Activated T-cell treated with anti-CD3 and anti-CD28 coated beads, Interleukin-2, amount 50 U/mL, for 4 hours (primary cell): Measurements from ENCODE around the gene GPR176. TPM values are rescaled to one million over a fixed set of nuclear protein-coding genes. Genes with fewer than 3 reads are reported as not detected.

Experiments
- ATAC-seq, 2 donors: fragments of 200-7000 bp; cut with Tn5 transposase; one replicate each; pipeline ENCODE4 v1.10.0; 2021
- DNase-seq: peaks from one replicate; pipeline ENCODE4 v3.0.0-alpha.2; 2020
- H3K27me3 Mint-ChIP-seq: one replicate; pipeline ENCODE4 v1.8.0; 2021; ENCODE audit warnings: low read depth, mixed read lengths
- H3K36me3 Mint-ChIP-seq: one replicate; pipeline ENCODE4 v1.8.0; 2022; ENCODE audit warnings: mixed read lengths; ENCODE audit not compliant: insufficient read depth
- H3K4me1 Mint-ChIP-seq: one replicate; pipeline ENCODE4 v1.8.0; 2021; ENCODE audit warnings: low read depth, mixed read lengths
- H3K4me3 Mint-ChIP-seq: one replicate; pipeline ENCODE4 v1.8.0; 2021; ENCODE audit warnings: mild to moderate bottlenecking, moderate library complexity, mixed read lengths
- H3K9me3 Mint-ChIP-seq: one replicate; pipeline ENCODE4 v1.8.0; 2021; ENCODE audit warnings: mixed read lengths
- total RNA-seq, 3 donors: library from RNA; stranded (reverse); gene quantifications; one replicate each; pipeline ENCODE4 v1.2.1, GENCODE V29; 2021

The GPR176 gene
- total RNA-seq, 3 donors from 2014 or later = 0.13 to 0.19 (median 0.13) TPM

DNA sequence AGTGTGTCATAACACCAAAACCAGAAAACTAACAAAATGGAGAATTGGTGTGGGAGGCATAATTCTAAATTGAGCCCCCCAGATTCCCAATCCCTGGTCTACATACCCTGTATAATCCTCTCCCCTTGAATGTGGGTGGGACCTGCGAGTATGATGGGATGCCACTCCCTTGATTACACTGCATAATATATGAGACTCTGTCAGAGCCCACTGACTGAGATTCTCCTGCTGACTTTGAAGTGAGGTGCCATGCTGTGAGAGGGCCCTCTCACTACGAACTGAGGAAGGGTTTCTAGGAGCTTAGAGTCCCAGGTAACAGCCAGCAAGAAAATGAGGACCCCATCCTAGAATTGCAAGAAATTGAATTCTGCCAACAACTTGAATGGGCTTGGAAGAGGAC lies 49.5 kb downstream of the GPR176 start:
- ATAC-seq = no peak
- Mint-ChIP-seq H3K4me1 (no peaks in the 10 kb centered on the region), H3K36me3 (no peaks in the 10 kb centered on the region)

GRCh38 chr15:39869858-39870515 lies 50.1 kb downstream of the GPR176 start:
- H3K9me3 Mint-ChIP-seq = no peaks in the 10 kb centered on the region
- no peaks in the 10 kb centered on the region for H3K36me3 Mint-ChIP-seq
- DNase-seq (no peak), ATAC-seq (no peak)
- H3K4me1 Mint-ChIP-seq = no peaks in the 10 kb centered on the region
- H3K4me3 Mint-ChIP-seq = no peak overlapping the region
- peaks cover 7% of the 10 kb centered on the region for H3K27me3 Mint-ChIP-seq

More for the DNA sequence above, 49.5 kb downstream of the GPR176 start:
- no peak for DNase-seq
- H3K9me3 Mint-ChIP-seq = no peaks in the 10 kb centered on the region
- H3K27me3 Mint-ChIP-seq = peaks cover 7% of the 10 kb centered on the region
- H3K4me3 Mint-ChIP-seq = no peak overlapping the region

GRCh38 chr15:39869254-39869653 lies 50.8 kb downstream of the GPR176 start:
- Mint-ChIP-seq H3K4me3 (no peak overlapping the region), H3K27me3 (peaks cover 12% of the 10 kb centered on the region), H3K4me1 (no peaks in the 10 kb centered on the region), H3K36me3 (no peaks in the 10 kb centered on the region), H3K9me3 (no peaks in the 10 kb centered on the region)
- ATAC-seq (no peak), DNase-seq (no peak)

DNA sequence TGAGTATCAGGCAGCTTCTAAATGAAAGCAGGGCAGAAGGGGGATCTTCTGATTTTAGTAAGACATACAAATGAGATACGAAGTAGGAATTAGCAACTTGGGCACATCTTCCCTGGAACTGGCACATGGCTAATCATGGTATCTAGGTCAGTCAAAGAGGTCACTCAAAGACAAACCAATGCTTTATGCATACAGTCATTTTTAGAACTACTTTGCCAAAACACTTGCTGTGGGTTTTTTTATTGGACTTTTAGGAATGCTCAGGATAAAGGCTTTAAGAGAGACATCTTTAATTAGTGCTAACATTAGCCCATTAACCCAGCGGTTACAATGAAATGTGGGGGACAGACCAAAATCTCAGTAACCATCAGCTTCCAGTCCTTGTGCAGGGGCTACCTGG lies 51.7 kb downstream of the GPR176 start:
- H3K36me3 Mint-ChIP-seq = no peaks in the 10 kb centered on the region
- H3K27me3 Mint-ChIP-seq = peaks cover 12% of the 10 kb centered on the region
- no peak overlapping the region for H3K4me3 Mint-ChIP-seq
- H3K9me3 Mint-ChIP-seq = no peaks in the 10 kb centered on the region
- ATAC-seq (no peak), DNase-seq (no peak)
- H3K4me1 Mint-ChIP-seq = no peaks in the 10 kb centered on the region

DNA sequence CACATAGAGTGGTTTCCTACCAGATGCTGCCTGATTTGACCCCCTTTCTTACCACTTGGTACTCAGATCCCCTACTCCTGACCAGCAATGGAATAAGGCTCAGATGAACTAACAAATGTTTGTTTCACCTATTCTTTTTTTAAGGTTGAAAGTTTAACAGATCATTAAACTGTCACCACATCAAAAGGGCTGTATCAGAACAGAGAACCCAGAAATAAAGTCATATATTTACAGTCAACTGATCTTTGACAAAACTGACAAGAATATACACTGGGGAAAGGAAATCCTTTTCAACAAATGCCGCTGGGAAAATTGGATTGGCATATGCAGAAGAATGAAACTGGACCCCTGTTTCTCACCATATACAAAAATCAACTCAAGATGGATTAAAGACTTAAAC lies 56.0 kb downstream of the GPR176 start:
- H3K4me1 Mint-ChIP-seq = no peaks in the 10 kb centered on the region
- H3K9me3 Mint-ChIP-seq = no peaks in the 10 kb centered on the region
- DNase-seq = no peak
- peaks cover 13% of the 10 kb centered on the region for H3K27me3 Mint-ChIP-seq
- H3K36me3 Mint-ChIP-seq = no peaks in the 10 kb centered on the region
- ATAC-seq = no peak
- H3K4me3 Mint-ChIP-seq = no peak overlapping the region

DNA sequence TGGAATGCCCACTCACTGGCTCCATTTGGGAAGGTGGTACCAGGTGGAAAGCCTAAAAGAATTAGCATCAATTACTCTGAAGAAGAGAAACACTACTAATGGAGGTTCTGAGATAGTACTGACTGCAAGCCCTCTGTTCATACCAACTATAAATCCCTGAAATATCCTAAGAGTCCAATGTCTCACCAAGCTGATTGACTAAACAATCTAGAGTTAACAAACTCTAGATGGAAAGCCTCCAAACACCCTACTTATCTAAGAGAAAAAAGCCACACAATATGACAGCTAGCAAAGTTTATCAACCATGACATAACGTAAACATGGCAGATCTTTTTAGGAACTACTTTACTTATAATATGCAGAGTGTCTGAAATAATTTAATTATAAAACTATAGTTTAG lies 59.2 kb downstream of the GPR176 start:
- Mint-ChIP-seq H3K9me3 (no peaks in the 10 kb centered on the region), H3K27me3 (peaks cover 7% of the 10 kb centered on the region), H3K36me3 (no peaks in the 10 kb centered on the region), H3K4me3 (no peak overlapping the region), H3K4me1 (no peaks in the 10 kb centered on the region)
- ATAC-seq (no peak), DNase-seq (no peak)

DNA sequence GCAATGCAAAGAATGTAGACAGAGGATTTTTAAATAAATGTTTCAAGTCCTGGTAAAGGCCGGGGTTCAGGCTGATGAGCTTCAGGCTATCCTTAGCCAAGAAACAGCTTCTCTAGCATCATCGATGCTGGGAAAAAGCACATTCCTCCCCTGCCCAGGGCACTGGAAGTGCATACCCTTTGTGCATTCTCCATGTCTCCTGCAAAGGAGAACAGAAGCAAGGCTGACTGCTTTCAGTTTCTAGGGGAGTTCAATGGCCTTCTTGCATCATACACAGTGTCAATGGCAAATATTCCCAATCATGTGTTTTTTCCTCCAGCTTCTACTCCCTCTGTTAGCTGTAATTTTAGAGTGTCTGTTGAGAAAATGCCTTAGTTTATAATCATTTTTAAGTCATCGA lies 59.9 kb downstream of the GPR176 start:
- Mint-ChIP-seq H3K4me1 (no peaks in the 10 kb centered on the region), H3K27me3 (peaks cover 7% of the 10 kb centered on the region), H3K36me3 (no peaks in the 10 kb centered on the region), H3K9me3 (no peaks in the 10 kb centered on the region), H3K4me3 (no peak overlapping the region)
- DNase-seq (no peak), ATAC-seq (no peak)

DNA sequence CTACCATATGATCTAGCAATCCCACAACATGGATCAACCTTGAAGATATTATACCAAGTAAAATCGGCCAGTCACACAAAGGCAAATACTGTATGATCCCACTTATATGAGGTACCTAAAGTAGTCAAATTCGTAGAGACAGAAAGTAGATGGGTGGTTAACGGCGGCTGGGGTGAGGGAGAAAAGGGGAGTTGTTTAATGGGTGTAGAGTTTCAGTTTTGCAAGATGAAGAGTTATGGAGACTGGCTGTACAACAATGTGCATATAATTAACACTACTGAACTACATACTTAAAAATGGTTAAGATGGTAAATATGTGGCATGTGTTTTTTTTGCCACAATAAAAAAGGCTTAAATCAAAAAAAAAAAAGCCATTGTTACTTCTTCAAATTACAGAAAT lies 60.4 kb downstream of the GPR176 start:
- Mint-ChIP-seq H3K36me3 (no peaks in the 10 kb centered on the region), H3K4me3 (no peak overlapping the region), H3K4me1 (no peaks in the 10 kb centered on the region), H3K9me3 (no peaks in the 10 kb centered on the region), H3K27me3 (peaks cover 7% of the 10 kb centered on the region)
- DNase-seq (no peak), ATAC-seq (no peak)

DNA sequence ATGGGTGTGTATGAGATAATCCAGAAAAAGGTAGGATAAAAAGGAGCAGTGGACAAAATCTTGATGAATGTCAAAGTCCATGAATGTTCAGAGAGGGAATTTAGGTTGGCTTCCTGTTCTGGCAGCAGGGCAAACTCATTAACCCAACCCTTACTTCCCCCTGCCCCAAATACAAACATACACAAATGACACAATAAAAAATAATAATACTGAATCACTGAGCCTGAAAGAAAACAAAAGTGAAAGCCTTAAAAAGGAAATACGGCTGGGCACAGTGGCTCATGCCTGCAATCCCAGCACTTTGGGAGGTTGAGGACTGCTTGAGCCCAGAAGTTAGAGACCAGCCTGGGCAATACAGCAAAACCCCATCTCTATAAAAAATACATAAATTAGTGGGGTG lies 62.9 kb downstream of the GPR176 start:
- ATAC-seq (no peak), DNase-seq (no peak)
- H3K27me3 Mint-ChIP-seq = peaks cover 7% of the 10 kb centered on the region
- no peaks in the 10 kb centered on the region for H3K9me3 Mint-ChIP-seq
- H3K4me1 Mint-ChIP-seq = no peaks in the 10 kb centered on the region
- H3K36me3 Mint-ChIP-seq = no peaks in the 10 kb centered on the region
- no peak overlapping the region for H3K4me3 Mint-ChIP-seq

DNA sequence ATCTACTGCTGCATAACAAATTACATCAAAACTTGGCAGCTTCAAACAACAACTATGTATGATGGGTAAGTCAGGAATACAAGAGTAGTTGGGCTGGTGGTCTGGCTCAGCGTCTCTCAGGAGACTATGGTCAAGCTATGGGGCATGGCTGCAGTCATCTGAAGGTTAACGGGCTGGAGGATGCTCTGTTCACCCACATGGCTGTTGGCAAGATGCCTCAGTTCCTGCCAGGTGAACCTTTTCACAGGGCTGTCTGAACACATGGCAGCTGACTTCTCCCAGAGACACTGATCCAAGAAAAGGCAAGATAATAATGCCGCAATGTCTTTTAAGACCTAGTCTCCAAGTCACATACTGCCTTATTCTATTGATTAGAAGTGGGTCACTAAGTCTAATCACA lies 63.7 kb downstream of the GPR176 start:
- Mint-ChIP-seq H3K4me3 (no peak overlapping the region), H3K9me3 (no peaks in the 10 kb centered on the region), H3K27me3 (peaks cover 7% of the 10 kb centered on the region), H3K36me3 (no peaks in the 10 kb centered on the region), H3K4me1 (no peaks in the 10 kb centered on the region)
- DNase-seq (no peak), ATAC-seq (no peak)

DNA sequence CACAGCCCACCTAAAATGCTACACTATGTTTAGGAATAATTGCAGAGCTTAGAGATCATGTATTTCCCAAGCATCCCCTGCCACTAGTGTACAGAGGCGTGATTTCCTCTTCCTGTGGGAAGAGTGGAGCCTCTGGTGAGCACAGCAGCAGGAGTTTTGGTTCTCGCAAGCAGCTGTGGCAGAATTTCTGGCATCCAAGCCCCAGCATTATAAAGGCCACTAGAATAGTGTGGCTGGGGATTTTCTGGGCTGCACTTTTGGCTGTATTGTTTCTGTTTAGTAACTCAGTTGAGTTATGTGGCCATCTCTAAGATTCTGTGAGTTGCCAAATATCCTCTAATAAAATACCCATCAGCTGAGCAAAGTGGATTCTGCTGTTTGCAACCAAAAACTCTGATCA lies 64.7 kb downstream of the GPR176 start:
- Mint-ChIP-seq H3K4me1 (no peaks in the 10 kb centered on the region), H3K9me3 (no peaks in the 10 kb centered on the region), H3K27me3 (peaks cover 7% of the 10 kb centered on the region), H3K36me3 (no peaks in the 10 kb centered on the region), H3K4me3 (no peak overlapping the region)
- DNase-seq (no peak), ATAC-seq (no peak)

DNA sequence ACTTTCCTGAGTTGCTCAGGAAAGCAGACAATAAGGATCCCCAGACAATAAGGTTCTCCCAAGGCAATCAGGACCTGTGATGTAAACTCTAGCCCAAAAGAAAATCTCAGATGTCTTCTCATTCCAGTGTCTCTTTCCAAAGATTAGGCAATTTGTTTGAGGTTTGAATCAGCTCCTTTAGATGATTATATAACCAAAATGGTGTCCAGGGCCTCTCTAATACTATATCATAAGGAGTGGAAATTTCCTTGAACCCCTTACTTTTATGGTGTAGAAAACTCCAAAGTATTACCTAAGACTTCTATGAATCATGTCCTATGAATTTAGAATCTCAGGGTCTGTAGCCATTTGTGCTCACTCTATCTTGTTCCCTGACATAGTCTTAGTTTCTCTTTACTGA lies 65.9 kb downstream of the GPR176 start:
- DNase-seq (no peak), ATAC-seq (no peak)
- H3K9me3 Mint-ChIP-seq = no peaks in the 10 kb centered on the region
- H3K36me3 Mint-ChIP-seq = no peaks in the 10 kb centered on the region
- peaks cover 5% of the 10 kb centered on the region for H3K27me3 Mint-ChIP-seq
- no peaks in the 10 kb centered on the region for H3K4me1 Mint-ChIP-seq
- H3K4me3 Mint-ChIP-seq = no peak overlapping the region

- ATAC-seq (no peak), DNase-seq (no peak)
- Mint-ChIP-seq H3K36me3 (no peaks in the 10 kb centered on the region), H3K4me1 (no peaks in the 10 kb centered on the region), H3K4me3 (no peak overlapping the region), H3K9me3 (no peaks in the 10 kb centered on the region), H3K27me3 (peaks cover 5% of the 10 kb centered on the region)
These were observed 67.8 kb downstream of the GPR176 start for GRCh38 chr15:39852250-39852649.

GRCh38 chr15:39851500-39852092 lies 68.5 kb downstream of the GPR176 start:
- no peaks in the 10 kb centered on the region for H3K36me3 Mint-ChIP-seq
- H3K9me3 Mint-ChIP-seq = no peaks in the 10 kb centered on the region
- no peak for ATAC-seq

DNA sequence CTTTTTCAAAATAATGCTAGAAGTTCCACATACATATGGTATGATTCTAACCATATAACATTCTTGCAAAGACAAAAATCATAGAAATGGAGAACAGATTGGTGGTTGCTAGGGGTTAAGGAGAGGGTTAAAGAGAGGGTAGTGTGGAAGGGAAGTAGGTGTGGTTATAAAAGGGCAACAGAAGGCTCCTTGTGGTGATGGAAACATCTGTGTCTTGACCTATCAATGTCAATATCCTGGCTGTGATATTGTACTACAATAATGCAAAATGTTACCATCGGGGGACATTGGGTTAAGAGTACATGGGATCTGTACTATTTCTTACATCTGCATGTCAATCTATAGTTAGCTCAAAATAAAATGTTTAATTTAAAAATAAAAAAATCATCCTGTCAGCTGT lies 69.6 kb downstream of the GPR176 start:
- ATAC-seq (no peak), DNase-seq (no peak)
- no peak overlapping the region for H3K4me3 Mint-ChIP-seq
- H3K9me3 Mint-ChIP-seq = no peaks in the 10 kb centered on the region
- no peaks in the 10 kb centered on the region for H3K4me1 Mint-ChIP-seq
- H3K36me3 Mint-ChIP-seq = no peaks in the 10 kb centered on the region
- H3K27me3 Mint-ChIP-seq = peaks cover 5% of the 10 kb centered on the region

More at GRCh38 chr15:39851500-39852092, 68.5 kb downstream of the GPR176 start:
- H3K27me3 Mint-ChIP-seq = peaks cover 5% of the 10 kb centered on the region
- H3K4me3 Mint-ChIP-seq = no peak overlapping the region
- DNase-seq = no peak
- H3K4me1 Mint-ChIP-seq = no peaks in the 10 kb centered on the region
